Measurements from ENCODE around the gene PCSK2.

DNA sequence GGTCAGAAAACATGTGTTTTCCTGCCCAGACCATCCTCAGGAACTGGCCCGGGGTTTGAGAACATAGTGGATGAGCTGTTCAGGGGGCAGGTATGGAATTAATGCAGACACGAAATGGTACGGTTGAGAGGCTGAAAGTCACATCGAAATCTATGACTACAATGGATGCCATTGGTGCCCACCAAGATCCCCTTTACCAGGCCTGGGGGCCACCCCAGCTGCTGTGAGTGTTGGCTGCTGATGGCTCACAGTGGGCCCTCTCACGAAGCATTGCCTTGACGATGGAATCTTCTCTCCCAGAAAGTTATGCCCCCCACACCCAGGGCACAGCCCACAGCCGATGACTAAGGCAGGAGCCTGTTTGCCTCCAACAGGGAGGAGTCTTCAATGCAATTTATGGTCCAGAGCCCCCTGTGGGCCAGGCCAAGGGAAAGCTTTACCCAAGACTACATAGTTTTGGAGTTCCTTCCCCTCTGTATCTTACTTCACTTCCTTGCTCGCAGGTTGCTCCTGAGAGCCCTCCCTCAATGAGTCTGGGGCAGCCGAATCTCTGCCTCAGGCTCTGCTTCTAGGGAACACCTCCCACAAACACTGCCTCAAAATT, 211.7 kb downstream of the PCSK2 start:
- TF ChIP-seq, protein P1, sequence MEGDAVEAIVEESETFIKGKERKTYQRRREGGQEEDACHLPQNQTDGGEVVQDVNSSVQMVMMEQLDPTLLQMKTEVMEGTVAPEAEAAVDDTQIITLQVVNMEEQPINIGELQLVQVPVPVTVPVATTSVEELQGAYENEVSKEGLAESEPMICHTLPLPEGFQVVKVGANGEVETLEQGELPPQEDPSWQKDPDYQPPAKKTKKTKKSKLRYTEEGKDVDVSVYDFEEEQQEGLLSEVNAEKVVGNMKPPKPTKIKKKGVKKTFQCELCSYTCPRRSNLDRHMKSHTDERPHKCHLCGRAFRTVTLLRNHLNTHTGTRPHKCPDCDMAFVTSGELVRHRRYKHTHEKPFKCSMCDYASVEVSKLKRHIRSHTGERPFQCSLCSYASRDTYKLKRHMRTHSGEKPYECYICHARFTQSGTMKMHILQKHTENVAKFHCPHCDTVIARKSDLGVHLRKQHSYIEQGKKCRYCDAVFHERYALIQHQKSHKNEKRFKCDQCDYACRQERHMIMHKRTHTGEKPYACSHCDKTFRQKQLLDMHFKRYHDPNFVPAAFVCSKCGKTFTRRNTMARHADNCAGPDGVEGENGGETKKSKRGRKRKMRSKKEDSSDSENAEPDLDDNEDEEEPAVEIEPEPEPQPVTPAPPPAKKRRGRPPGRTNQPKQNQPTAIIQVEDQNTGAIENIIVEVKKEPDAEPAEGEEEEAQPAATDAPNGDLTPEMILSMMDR (IDR thresholded peaks at IDR 0.05; ENCODE audit: low read length): no peak
- TF ChIP-seq EZH2 (optimal IDR thresholded peaks at IDR 0.05; ENCODE audit: low read depth, low read length): no peak
